Astrocyte of the cerebellum (primary cell): Measurements from ENCODE around the gene GLYR1.

Experiments
- DNase-seq: peaks from one replicate; pipeline ENCODE4 v3.0.0-alpha.2; 2011; ENCODE audit warnings: low read depth
- H3K4me3 ChIP-seq: 2 replicates; pipeline ENCODE4 v1.5.1; 2011; ENCODE audit warnings: mild to moderate bottlenecking, low read depth, low read length, moderate library complexity
- CTCF ChIP-seq: IDR thresholded peaks from 2 replicates; pipeline ENCODE4 v1.5.1; 2012; ENCODE audit warnings: low read length, low read depth, moderate library complexity, mild to moderate bottlenecking; ENCODE audit errors: missing control alignments
- in situ Hi-C: cut with HindIII; loops from 2 replicates; pipeline ENCODE4 v1.10.0; 2017; ENCODE audit warnings: low sequenced_read_pairs

The GLYR1 gene

GRCh38 chr16:4783251-4783950 is 63.7 kb downstream of the GLYR1 start:
- TF ChIP-seq CTCF, result no peak
- in situ Hi-C loops, result no loop called here
- no peak overlapping the region for H3K4me3 ChIP-seq
- DNase-seq, result no peak

GRCh38 chr16:4780235-4780634 is 66.9 kb downstream of the GLYR1 start:
- no peak overlapping the region for H3K4me3 ChIP-seq
- in situ Hi-C loops, result no loop called here
- DNase-seq, result no peak
- TF ChIP-seq CTCF, result no peak

GRCh38 chr16:4778050-4778392 is 69.1 kb downstream of the GLYR1 start:
- in situ Hi-C loops, result no loop called here
- TF ChIP-seq CTCF, result no peak
- no peak overlapping the region for H3K4me3 ChIP-seq
- DNase-seq, result no peak

GRCh38 chr16:4777339-4778049 is 69.6 kb downstream of the GLYR1 start:
- no peak for TF ChIP-seq CTCF
- no peak overlapping the region for H3K4me3 ChIP-seq
- in situ Hi-C loops, result no loop called here
- DNase-seq, result no peak

GRCh38 chr16:4776141-4776705 is 70.9 kb downstream of the GLYR1 start:
- in situ Hi-C loops, result no loop called here
- H3K4me3 ChIP-seq, result no peak overlapping the region
- TF ChIP-seq CTCF, result no peak
- no peak for DNase-seq

- H3K4me3 ChIP-seq, result no peak overlapping the region
- no peak for DNase-seq
- in situ Hi-C loops, result no loop called here
- TF ChIP-seq CTCF, result no peak
These were observed 72.1 kb downstream of the GLYR1 start for GRCh38 chr16:4775005-4775404.
